IMR-90 (cell line): ENCODE data around the gene HOXD10. TPM values are rescaled to one million over a fixed set of nuclear protein-coding genes. Genes with fewer than 3 reads are reported as not detected.

Experiments
- ATAC-seq: fragments of 200-7000 bp; cut with Tn5 transposase; 2 replicates; pipeline ENCODE4 v1.9.1; 2020; ENCODE audit warnings: low read depth, mild to moderate bottlenecking, moderate library complexity
- BruUV-seq: library from RNA; stranded (reverse); fragments of 400-500 nt; replicated peaks from 2 replicates; lab custom pipeline; 2021; lab: Mats Ljungman, UMichigan
- CTCF ChIA-PET: fragments of 300-600 bp; formaldehyde crosslinking; extraction: SDS; loops from one replicate; lab custom pipeline; 2021; ENCODE audit warnings: antibody characterized with exemption; lab: Yijun Ruan, JAX
- POLR2A ChIA-PET: fragments of 300-600 bp; sonication (Branson Sonifier 250); formaldehyde crosslinking; loops from one replicate; lab custom pipeline; 2022; ENCODE audit warnings: antibody characterized with exemption; ENCODE audit not compliant: unreplicated experiment; lab: Charles Lee
- DNase-seq: peaks from one replicate; pipeline ENCODE4 v3.0.0; 2013
- H2AFZ ChIP-seq: replicated peaks from 2 replicates; pipeline ENCODE3; 2013; ENCODE audit warnings: low read length, mild to moderate bottlenecking; ENCODE audit not compliant: poor library complexity
- H2AK5ac ChIP-seq: 2 replicates; pipeline ENCODE4 v1.6.1; 2013; ENCODE audit warnings: low read depth, low read length, inconsistent platforms
- H2AK9ac ChIP-seq: replicated peaks from 2 replicates; pipeline ENCODE3; 2013; ENCODE audit warnings: mild to moderate bottlenecking, low read depth, low read length, moderate library complexity; ENCODE audit not compliant: poor library complexity
- H2BK120ac ChIP-seq: 2 replicates; pipeline ENCODE4 v1.6.1; 2013; ENCODE audit warnings: low read depth, low read length, inconsistent platforms
- H2BK15ac ChIP-seq: 3 replicates; pipeline ENCODE4 v1.6.1; 2013; ENCODE audit warnings: low read depth, low read length, inconsistent platforms
- H2BK20ac ChIP-seq: 2 replicates; pipeline ENCODE4 v1.6.1; 2013; ENCODE audit warnings: low read depth, mild to moderate bottlenecking, inconsistent platforms, low read length, moderate library complexity
- H2BK5ac ChIP-seq: 2 replicates; pipeline ENCODE4 v1.6.1; 2013; ENCODE audit warnings: mild to moderate bottlenecking, low read depth, low read length, inconsistent platforms; ENCODE audit not compliant: poor library complexity, severe bottlenecking
- H3K14ac ChIP-seq: replicated peaks from 2 replicates; pipeline ENCODE4 v1.6.1; 2013; ENCODE audit warnings: low read depth, low read length, inconsistent platforms
- H3K18ac ChIP-seq: 2 replicates; pipeline ENCODE4 v1.6.1; 2013; ENCODE audit warnings: low read depth, low read length, control low read depth
- H3K23ac ChIP-seq: 2 replicates; pipeline ENCODE4 v1.6.1; 2013; ENCODE audit warnings: low read depth, low read length, inconsistent platforms
- H3K27ac ChIP-seq: 2 replicates; pipeline ENCODE4 v1.5.1; 2013; ENCODE audit warnings: mild to moderate bottlenecking, control low read depth, low read length; ENCODE audit not compliant: insufficient read depth
- H3K27me3 ChIP-seq: 2 replicates; pipeline ENCODE4 v1.6.1; 2013; ENCODE audit warnings: low read length; ENCODE audit not compliant: control insufficient read depth, insufficient read depth
- H3K36me3 ChIP-seq: 2 replicates; pipeline ENCODE4 v1.6.1; 2013; ENCODE audit warnings: low read length, mixed read lengths; ENCODE audit not compliant: control insufficient read depth, insufficient read depth
- H3K4ac ChIP-seq: 2 replicates; pipeline ENCODE4 v1.6.1; 2013; ENCODE audit warnings: low read depth, low read length, inconsistent platforms
- H3K4me1 ChIP-seq: 2 replicates; pipeline ENCODE4 v1.6.1; 2013; ENCODE audit warnings: low read length, mixed read lengths; ENCODE audit not compliant: control insufficient read depth, insufficient read depth
- H3K4me2 ChIP-seq: 2 replicates; pipeline ENCODE4 v1.6.1; 2013; ENCODE audit warnings: low read depth, mild to moderate bottlenecking, control low read depth, low read length, moderate library complexity
- H3K4me3 ChIP-seq: 2 replicates; pipeline ENCODE4 v1.5.1; 2013; ENCODE audit warnings: low read depth, mild to moderate bottlenecking, control low read depth, low read length, moderate library complexity; ENCODE audit not compliant: insufficient read depth
- H3K56ac ChIP-seq: 2 replicates; pipeline ENCODE4 v1.6.1; 2013; ENCODE audit warnings: low read length, inconsistent platforms; ENCODE audit not compliant: insufficient read depth; ENCODE audit errors: extremely low read depth
- H3K79me1 ChIP-seq, 2 experiments: 2 replicates each; pipeline ENCODE4 v1.6.1; 2013; ENCODE audit warnings: low read length in 2 of 2, inconsistent platforms in 1 of 2, low read depth in 1 of 2
- H3K9ac ChIP-seq: 2 replicates; pipeline ENCODE4 v1.6.1; 2013; ENCODE audit warnings: low read depth, low read length, control low read depth
- H3K9me1 ChIP-seq: 2 replicates; pipeline ENCODE4 v1.6.1; 2013; ENCODE audit warnings: low read length, inconsistent platforms; ENCODE audit not compliant: insufficient read depth
- H3K9me3 ChIP-seq: 2 replicates; pipeline ENCODE4 v1.6.1; 2013; ENCODE audit warnings: low read length; ENCODE audit not compliant: control insufficient read depth, insufficient read depth
- H4K20me1 ChIP-seq: 2 replicates; pipeline ENCODE4 v1.6.1; 2013; ENCODE audit warnings: low read length, inconsistent platforms; ENCODE audit not compliant: insufficient read depth
- H4K5ac ChIP-seq: 2 replicates; pipeline ENCODE4 v1.6.1; 2013; ENCODE audit warnings: mild to moderate bottlenecking, low read depth, low read length, control low read depth
- H4K8ac ChIP-seq, 2 experiments: 2 replicates each; pipeline ENCODE4 v1.6.1; 2013; ENCODE audit warnings: low read depth in 2 of 2, low read length in 2 of 2, control low read depth in 1 of 2, inconsistent platforms in 1 of 2
- H4K91ac ChIP-seq: 2 replicates; pipeline ENCODE4 v1.6.1; 2013; ENCODE audit warnings: low read depth, low read length, inconsistent platforms; ENCODE audit not compliant: insufficient read depth
- BHLHE40 ChIP-seq: fragments of 150-350 bp; IDR thresholded peaks from 2 replicates; pipeline ENCODE4 v1.6.1; 2016; ENCODE audit warnings: mild to moderate bottlenecking, low read depth, low read length
- CEBPB ChIP-seq: IDR thresholded peaks from 2 replicates; pipeline ENCODE4 v1.6.1; 2012; ENCODE audit warnings: low read depth, low read length, improper control_type of control experiment
- CHD1 ChIP-seq: IDR thresholded peaks from 2 replicates; pipeline ENCODE4 v1.6.1; 2012; ENCODE audit warnings: low read depth, low read length, improper control_type of control experiment
- FOS ChIP-seq: fragments of 150-350 bp; IDR thresholded peaks from 2 replicates; pipeline ENCODE4 v1.6.1; 2016; ENCODE audit warnings: low read depth, low read length
- MAFK ChIP-seq: IDR thresholded peaks from 2 replicates; pipeline ENCODE4 v1.6.1; 2012; ENCODE audit warnings: low read depth, low read length, improper control_type of control experiment
- MAZ ChIP-seq: IDR thresholded peaks from 2 replicates; pipeline ENCODE4 v1.6.1; 2012; ENCODE audit warnings: low read depth, mild to moderate bottlenecking, low read length, improper control_type of control experiment, moderate library complexity, borderline replicate concordance
- MXI1 ChIP-seq: IDR thresholded peaks from 2 replicates; pipeline ENCODE4 v1.6.1; 2012; ENCODE audit warnings: low read depth, mild to moderate bottlenecking, low read length, moderate library complexity, borderline replicate concordance
- NFE2L2 ChIP-seq: fragments of 150-350 bp; IDR thresholded peaks from 2 replicates; pipeline ENCODE4 v1.6.1; 2016; ENCODE audit warnings: low read depth, mild to moderate bottlenecking, low read length
- POLR2A ChIP-seq: IDR thresholded peaks from 2 replicates; pipeline ENCODE4 v1.6.1; 2012; ENCODE audit warnings: mild to moderate bottlenecking, low read depth, low read length
- RAD21 ChIP-seq: IDR thresholded peaks from 2 replicates; pipeline ENCODE4 v1.6.1; 2012; ENCODE audit warnings: low read length, improper control_type of control experiment
- RCOR1 ChIP-seq: IDR thresholded peaks from 2 replicates; pipeline ENCODE4 v1.6.1; 2012; ENCODE audit warnings: mild to moderate bottlenecking, low read length, improper control_type of control experiment; ENCODE audit not compliant: insufficient replicate concordance
- RFX5 ChIP-seq: IDR thresholded peaks from 2 replicates; pipeline ENCODE4 v1.8.0; 2012; ENCODE audit warnings: low read depth, mild to moderate bottlenecking, low read length, moderate library complexity
- SMC3 ChIP-seq: fragments of 150-350 bp; IDR thresholded peaks from 2 replicates; pipeline ENCODE4 v1.6.1; 2016; ENCODE audit warnings: low read depth, mild to moderate bottlenecking, antibody characterized with exemption, low read length, moderate library complexity
- WGBS, 2 experiments: methylation state at CpG; one replicate each; pipeline versions ENCODE4 v1.1.5 to v1.1.7; 2013; ENCODE audit warnings: missing lambda C conversion rate in 2 of 2; ENCODE audit not compliant: insufficient read length in 1 of 2; ENCODE audit errors: extremely low coverage in 2 of 2; 5-methylcytosine and 5-hydroxymethylcytosine counted together
- dilution Hi-C: fragments of 300-500 bp; cut with HindIII; formaldehyde crosslinking; loops from one replicate; pipeline ENCODE4 v1.14.3; 2018; ENCODE audit warnings: low sequenced_read_pairs; ENCODE audit not compliant: unreplicated experiment
- in situ Hi-C: fragments of 300-500 bp; cut with MboI; formaldehyde crosslinking; loops from 3 replicates; pipeline ENCODE4 v1.14.3; 2019; ENCODE audit warnings: low sequenced_read_pairs, inconsistent platforms, mixed read lengths
- intact Hi-C: fragments of 100-400 bp; cut with micrococcal nuclease; formaldehyde crosslinking; loops from 2 replicates; pipeline ENCODE4 v1.10.0; 2022
- polyA plus RNA-seq, 3 experiments: library from polyadenylated mRNA; depleted of rRNA; stranded (reverse); fragments of >200 nt; gene quantifications; 2 replicates each; pipeline ENCODE4 v1.2.3, GENCODE V29; 2012; ENCODE audit warnings: low replicate concordance in 1 of 3
- total RNA-seq: library from RNA; depleted of rRNA; stranded (reverse); fragments of >200 nt; gene quantifications from 2 replicates; pipeline ENCODE4 v1.2.3, GENCODE V29; 2012
- TF ChIP-seq, protein P1 (sequence below): fragments of 150-350 bp; IDR thresholded peaks from 2 replicates; pipeline ENCODE4 v1.6.1; 2016; ENCODE audit warnings: low read depth, mild to moderate bottlenecking, low read length, moderate library complexity, borderline replicate concordance
- TF ChIP-seq, protein P2 (sequence below): fragments of 150-350 bp; IDR thresholded peaks from 2 replicates; pipeline ENCODE4 v1.6.1; 2017; ENCODE audit warnings: mild to moderate bottlenecking, antibody characterized with exemption, low read length, low read depth

The HOXD10 gene
- total and polyA plus RNA-seq, 2 of the 4 experiments (the other 2 are of a cell fraction): not detected

DNA sequence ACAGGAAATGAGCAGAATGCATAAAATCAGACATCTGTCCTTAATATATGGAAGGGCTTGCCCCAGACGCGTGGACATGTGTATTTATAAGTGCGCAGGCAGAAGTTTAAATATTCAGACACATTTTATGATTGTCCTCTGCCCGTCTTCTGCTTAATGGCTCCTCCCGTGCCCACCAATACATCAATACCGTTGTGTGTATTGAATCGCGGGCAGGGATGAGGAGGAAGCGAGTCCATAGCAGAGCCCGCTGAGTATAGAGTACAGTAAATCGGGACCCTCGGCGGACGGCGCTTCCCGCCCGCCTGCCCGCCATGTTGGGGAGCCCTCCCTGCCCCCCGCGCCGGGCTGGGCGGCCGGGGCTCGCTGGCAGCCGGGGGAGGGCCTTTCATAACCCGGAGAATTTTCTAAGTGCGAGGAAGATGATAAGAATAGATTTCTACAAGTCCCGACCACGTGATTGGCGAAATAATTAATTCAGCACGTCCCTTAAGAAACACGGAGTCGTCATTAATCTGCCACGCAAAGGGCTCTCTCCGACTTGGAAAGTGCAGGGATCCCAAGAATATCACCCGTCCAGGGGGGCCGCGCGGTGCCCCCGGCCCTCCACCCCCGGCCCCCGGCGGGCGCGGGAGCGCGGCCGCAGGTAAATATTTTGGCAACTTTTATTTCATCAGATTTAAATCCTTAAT is 40.4 kb downstream of the HOXD10 start, which contains the start of gene HOXD3:
HOXD3 (plus strand) TSS at position 501 of the 692 bp plus-strand sequence. CDS start 11,808 bp downstream, outside the sequence.
- Histone ChIP-seq H2BK5ac (no peak within 1 kb of the TSS), H3K9me1 (no peaks in the 10 kb centered on the region), H2AK9ac (no peak within 1 kb of the TSS), H3K56ac (no peak within 1 kb of the TSS), H2AFZ (no peak within 1 kb of the TSS), H3K79me1 (no peaks in the 10 kb centered on the region), H3K9me3 (peaks cover 13% of the 10 kb centered on the region), H3K18ac (no peak within 1 kb of the TSS), H4K8ac (no peak within 1 kb of the TSS), H4K20me1 (no peaks in the 10 kb centered on the region), H3K14ac (no peak within 1 kb of the TSS), H3K4ac (no peak within 1 kb of the TSS), H3K36me3 (no peaks in the 10 kb centered on the region), H3K9ac (no peak within 1 kb of the TSS), H3K27ac (no peak within 1 kb of the TSS), H3K4me1 (no peaks in the 10 kb centered on the region), H4K91ac (no peak within 1 kb of the TSS), H3K27me3 (peaks cover 91% of the 10 kb centered on the region), H2BK15ac (no peak within 1 kb of the TSS), H3K4me3 (no peak within 1 kb of the TSS), H2BK120ac (no peak within 1 kb of the TSS), H4K5ac (no peak within 1 kb of the TSS), H2BK20ac (no peak within 1 kb of the TSS), H3K23ac (no peak within 1 kb of the TSS), H2AK5ac (no peak within 1 kb of the TSS), H3K4me2 (no peak within 1 kb of the TSS; the same call in 1 of the 2 replicates)
- WGBS, 2 experiments: 0% methylated on average over 8 of the region's 48 CpGs; no CpG with 5 or more reads in 1 of the 2 experiments
- TF ChIP-seq, protein P1, sequence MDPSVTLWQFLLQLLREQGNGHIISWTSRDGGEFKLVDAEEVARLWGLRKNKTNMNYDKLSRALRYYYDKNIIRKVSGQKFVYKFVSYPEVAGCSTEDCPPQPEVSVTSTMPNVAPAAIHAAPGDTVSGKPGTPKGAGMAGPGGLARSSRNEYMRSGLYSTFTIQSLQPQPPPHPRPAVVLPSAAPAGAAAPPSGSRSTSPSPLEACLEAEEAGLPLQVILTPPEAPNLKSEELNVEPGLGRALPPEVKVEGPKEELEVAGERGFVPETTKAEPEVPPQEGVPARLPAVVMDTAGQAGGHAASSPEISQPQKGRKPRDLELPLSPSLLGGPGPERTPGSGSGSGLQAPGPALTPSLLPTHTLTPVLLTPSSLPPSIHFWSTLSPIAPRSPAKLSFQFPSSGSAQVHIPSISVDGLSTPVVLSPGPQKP: no peak
- no peak for TF ChIP-seq POLR2A
- no peak for TF ChIP-seq MAFK
- no peak for TF ChIP-seq CHD1
- TF ChIP-seq CEBPB: no peak
- TF ChIP-seq SMC3: no peak
- TF ChIP-seq, protein P2, sequence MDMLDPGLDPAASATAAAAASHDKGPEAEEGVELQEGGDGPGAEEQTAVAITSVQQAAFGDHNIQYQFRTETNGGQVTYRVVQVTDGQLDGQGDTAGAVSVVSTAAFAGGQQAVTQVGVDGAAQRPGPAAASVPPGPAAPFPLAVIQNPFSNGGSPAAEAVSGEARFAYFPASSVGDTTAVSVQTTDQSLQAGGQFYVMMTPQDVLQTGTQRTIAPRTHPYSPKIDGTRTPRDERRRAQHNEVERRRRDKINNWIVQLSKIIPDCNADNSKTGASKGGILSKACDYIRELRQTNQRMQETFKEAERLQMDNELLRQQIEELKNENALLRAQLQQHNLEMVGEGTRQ: no peak
- no peak for TF ChIP-seq NFE2L2
- no peak for TF ChIP-seq BHLHE40
- TF ChIP-seq RCOR1: no peak
- TF ChIP-seq MAZ: no peak
- TF ChIP-seq RFX5: no peak
- TF ChIP-seq FOS: no peak
- TF ChIP-seq RAD21: no peak
- TF ChIP-seq MXI1: no peak
- dilution Hi-C loops: no loop called here
- no peak for ATAC-seq
- CTCF ChIA-PET: no interaction called here
- intact Hi-C loops: no loop called here
- in situ Hi-C loops: no loop called here
- POLR2A ChIA-PET: no interaction called here
- no peak for DNase-seq
- BruUV-seq: no TSS peak
